ENCODE measurements around the gene RNF135. TPM values are rescaled to one million over a fixed set of nuclear protein-coding genes. Genes with fewer than 3 reads are reported as not detected.

RNF135 gene
- total and polyA plus RNA-seq, 8 donors = 15.0 to 38.5 (median 16.3) TPM

GRCh38 chr17:30990458-30990857 lies 19.6 kb downstream of the RNF135 start:
- H3K27me3 ChIP-seq = no peaks in the 10 kb centered on the region
- no peak overlapping the region for H3K27ac ChIP-seq
- intact Hi-C loops (cut with DNase I) = no loop called here
- no peaks in the 10 kb centered on the region for H3K9me3 ChIP-seq
- no peaks in the 10 kb centered on the region for H3K4me1 ChIP-seq
- H3K36me3 ChIP-seq = peaks cover 0 to 95% of the 10 kb centered on the region in 2 donors
- H3K4me3 ChIP-seq = no peak overlapping the region
- TF ChIP-seq, protein P1, sequence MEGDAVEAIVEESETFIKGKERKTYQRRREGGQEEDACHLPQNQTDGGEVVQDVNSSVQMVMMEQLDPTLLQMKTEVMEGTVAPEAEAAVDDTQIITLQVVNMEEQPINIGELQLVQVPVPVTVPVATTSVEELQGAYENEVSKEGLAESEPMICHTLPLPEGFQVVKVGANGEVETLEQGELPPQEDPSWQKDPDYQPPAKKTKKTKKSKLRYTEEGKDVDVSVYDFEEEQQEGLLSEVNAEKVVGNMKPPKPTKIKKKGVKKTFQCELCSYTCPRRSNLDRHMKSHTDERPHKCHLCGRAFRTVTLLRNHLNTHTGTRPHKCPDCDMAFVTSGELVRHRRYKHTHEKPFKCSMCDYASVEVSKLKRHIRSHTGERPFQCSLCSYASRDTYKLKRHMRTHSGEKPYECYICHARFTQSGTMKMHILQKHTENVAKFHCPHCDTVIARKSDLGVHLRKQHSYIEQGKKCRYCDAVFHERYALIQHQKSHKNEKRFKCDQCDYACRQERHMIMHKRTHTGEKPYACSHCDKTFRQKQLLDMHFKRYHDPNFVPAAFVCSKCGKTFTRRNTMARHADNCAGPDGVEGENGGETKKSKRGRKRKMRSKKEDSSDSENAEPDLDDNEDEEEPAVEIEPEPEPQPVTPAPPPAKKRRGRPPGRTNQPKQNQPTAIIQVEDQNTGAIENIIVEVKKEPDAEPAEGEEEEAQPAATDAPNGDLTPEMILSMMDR (IDR thresholded peaks at IDR 0.05) = no peak
- ATAC-seq (no peak), DNase-seq (no peak)

DNA sequence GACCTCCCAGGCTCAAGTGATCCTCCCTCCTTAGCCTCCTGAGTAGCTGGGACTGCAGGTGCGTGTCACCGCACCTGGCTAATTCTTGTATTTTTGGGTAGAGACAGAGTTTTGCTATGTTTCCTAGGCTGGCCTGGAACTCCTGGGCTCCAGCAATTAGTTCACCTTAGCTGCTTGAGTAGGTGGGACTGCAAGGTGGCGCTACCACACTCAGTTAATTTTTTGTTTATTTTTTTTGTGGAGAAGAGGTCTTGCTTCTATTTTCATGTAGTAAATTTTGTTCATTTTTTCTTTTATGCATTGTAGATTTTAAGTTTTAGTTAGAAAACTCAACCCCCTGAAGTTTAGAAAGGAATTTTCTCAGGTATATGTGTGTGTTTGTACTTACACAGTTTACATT lies 21.7 kb downstream of the RNF135 start:
- Histone ChIP-seq H3K4me1 (no peaks in the 10 kb centered on the region), H3K9me3 (no peaks in the 10 kb centered on the region), H3K27ac (no peak overlapping the region), H3K4me3 (no peak overlapping the region), H3K27me3 (no peaks in the 10 kb centered on the region), H3K36me3 (peaks cover 0 to 94% of the 10 kb centered on the region in 2 donors)
- ATAC-seq (no peak), DNase-seq (no peak)
- intact Hi-C loops (cut with DNase I) = no loop called here
- TF ChIP-seq, protein P1 (IDR thresholded peaks at IDR 0.05) = no peak

GRCh38 chr17:30995347-30995746 lies 24.5 kb downstream of the RNF135 start:
- DNase-seq (no peak), ATAC-seq (no peak)
- intact Hi-C loops (cut with DNase I) = no loop called here
- Histone ChIP-seq H3K36me3 (peaks cover 0 to 96% of the 10 kb centered on the region in 2 donors), H3K9me3 (no peaks in the 10 kb centered on the region), H3K4me3 (no peak overlapping the region), H3K4me1 (no peaks in the 10 kb centered on the region), H3K27me3 (no peaks in the 10 kb centered on the region), H3K27ac (no peak overlapping the region)
- TF ChIP-seq, protein P1 (IDR thresholded peaks at IDR 0.05) = no peak

DNA sequence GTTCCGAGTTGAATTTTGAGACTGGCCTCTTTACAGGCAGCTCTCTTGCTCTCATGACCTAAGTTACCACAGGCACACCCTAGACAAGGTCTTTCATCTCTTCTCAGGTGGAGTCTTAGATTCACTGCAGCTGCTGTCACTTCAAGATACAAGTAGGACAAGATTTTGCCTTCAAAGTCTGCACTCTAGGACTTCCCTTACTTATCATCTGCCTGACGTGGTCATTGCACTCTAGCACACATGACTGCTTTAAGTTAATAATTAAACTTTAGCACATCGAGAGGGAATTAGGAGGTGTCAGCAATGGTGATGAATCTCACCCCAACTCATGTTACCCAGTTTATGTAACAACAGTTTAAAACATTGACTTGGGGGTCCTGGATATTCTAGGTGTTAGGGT lies 25.6 kb downstream of the RNF135 start:
- no peaks in the 10 kb centered on the region for H3K9me3 ChIP-seq
- DNase-seq (no peak), ATAC-seq (no peak)
- TF ChIP-seq, protein P1 (IDR thresholded peaks at IDR 0.05) = no peak
- no peaks in the 10 kb centered on the region for H3K4me1 ChIP-seq
- no peak overlapping the region for H3K4me3 ChIP-seq
- no peaks in the 10 kb centered on the region for H3K27me3 ChIP-seq
- intact Hi-C loops (cut with DNase I) = no loop called here
- no peak overlapping the region for H3K27ac ChIP-seq
- peaks cover 0 to 95% of the 10 kb centered on the region in 2 donors for H3K36me3 ChIP-seq

- no peaks in the 10 kb centered on the region for H3K9me3 ChIP-seq
- intact Hi-C loops (cut with DNase I) = no loop called here
- no peak for DNase-seq
- no peaks in the 10 kb centered on the region for H3K4me1 ChIP-seq
- H3K27me3 ChIP-seq = no peaks in the 10 kb centered on the region
- ATAC-seq = no peak
- no peak overlapping the region for H3K4me3 ChIP-seq
- H3K36me3 ChIP-seq = peaks cover 0 to 94% of the 10 kb centered on the region in 2 donors
- no peak overlapping the region for H3K27ac ChIP-seq
- TF ChIP-seq, protein P1 (IDR thresholded peaks at IDR 0.05) = no peak
These were observed 26.4 kb downstream of the RNF135 start for GRCh38 chr17:30997270-30997669.

All from left lung (tissue), 10 donors.